Measurements from ENCODE around the gene FABP6.

The FABP6 gene

GRCh38 chr5:160253441-160253840 is 24.1 kb downstream of the FABP6 start:
- H3K27me3 ChIP-seq = no peaks in the 10 kb centered on the region
- peaks cover 13% of the 10 kb centered on the region; the same call in 1 of the 2 replicates for H3K36me3 ChIP-seq
- no peak for DNase-seq
- no peaks in the 10 kb centered on the region for H3K9me3 ChIP-seq
- H3K4me3 ChIP-seq (ENCODE audit: low read depth, low read length) = no peak overlapping the region
- H3K4me1 ChIP-seq = peaks cover 3% of the 10 kb centered on the region; the same call in 1 of the 2 replicates
- no peak for TF ChIP-seq CTCF (IDR thresholded peaks at IDR 0.05; ENCODE audit: low read depth, low read length)

GRCh38 chr5:160254706-160255105 is 25.4 kb downstream of the FABP6 start:
- Histone ChIP-seq H3K9me3 (no peaks in the 10 kb centered on the region), H3K4me3 (ENCODE audit: low read depth, low read length) (no peak overlapping the region), H3K36me3 (peaks cover 13% of the 10 kb centered on the region; the same call in 1 of the 2 replicates), H3K4me1 (peaks cover 3% of the 10 kb centered on the region; the same call in 1 of the 2 replicates), H3K27me3 (no peaks in the 10 kb centered on the region)
- no peak for TF ChIP-seq CTCF (IDR thresholded peaks at IDR 0.05; ENCODE audit: low read depth, low read length)
- no peak for DNase-seq

- H3K4me1 ChIP-seq = peaks cover 28% of the 10 kb centered on the region
- no peak overlapping the region for H3K4me3 ChIP-seq (ENCODE audit: low read depth, low read length)
- no peaks in the 10 kb centered on the region for H3K36me3 ChIP-seq
- no peak for DNase-seq
- H3K27me3 ChIP-seq = no peaks in the 10 kb centered on the region
- no peak for TF ChIP-seq CTCF (IDR thresholded peaks at IDR 0.05; ENCODE audit: low read depth, low read length)
- H3K9me3 ChIP-seq = no peaks in the 10 kb centered on the region
Measured at GRCh38 chr5:160259341-160259740, 30.0 kb downstream of the FABP6 start.

GRCh38 chr5:160260006-160260775 is 30.9 kb downstream of the FABP6 start:
- Histone ChIP-seq H3K9me3 (no peaks in the 10 kb centered on the region), H3K4me3 (ENCODE audit: low read depth, low read length) (no peak overlapping the region), H3K27me3 (no peaks in the 10 kb centered on the region), H3K36me3 (no peaks in the 10 kb centered on the region), H3K4me1 (peaks cover 28% of the 10 kb centered on the region)
- DNase-seq = no peak
- no peak for TF ChIP-seq CTCF (IDR thresholded peaks at IDR 0.05; ENCODE audit: low read depth, low read length)

GRCh38 chr5:160260881-160261815 is 31.8 kb downstream of the FABP6 start:
- DNase-seq = no peak
- Histone ChIP-seq H3K4me1 (peaks cover 28% of the 10 kb centered on the region), H3K4me3 (ENCODE audit: low read depth, low read length) (no peak overlapping the region), H3K36me3 (no peaks in the 10 kb centered on the region), H3K27me3 (no peaks in the 10 kb centered on the region), H3K9me3 (no peaks in the 10 kb centered on the region)
- TF ChIP-seq CTCF (IDR thresholded peaks at IDR 0.05; ENCODE audit: low read depth, low read length) = no peak

Measured in BE2C (cell line).